Lung (tissue), 12 donors: Measurements from ENCODE around the gene SIL1. TPM values are rescaled to one million over a fixed set of nuclear protein-coding genes. Genes with fewer than 3 reads are reported as not detected.
"Not testable (repeated sequence)": the region's sequence is repeated elsewhere in the genome, so short reads cannot be mapped to it uniquely, and the experiment has no call there.

ENCODE experiments used
- ATAC-seq: fragments of 200-7000 bp; cut with Tn5 transposase; one replicate; pipeline ENCODE4 v1.9.1; 2020; ENCODE audit warnings: moderate number of reproducible peaks; ENCODE audit not compliant: insufficient read depth, low FRiP score
- DNase-seq, 3 donors: peaks; one replicate each; pipeline ENCODE4 v3.0.0-alpha.2; 2013 to 2017
- H3K27ac ChIP-seq, 2 donors: one replicate each; pipeline ENCODE4 v1.5.1; 2013; ENCODE audit warnings: mild to moderate bottlenecking in 2 of 2, moderate library complexity in 2 of 2, control low read depth in 1 of 2, inconsistent platforms in 1 of 2, low read depth in 1 of 2, low read length in 1 of 2
- H3K27me3 ChIP-seq, 3 donors: one replicate each; pipeline ENCODE4 v1.5.1; 2013; ENCODE audit warnings: low read length in 2 of 3; ENCODE audit not compliant: control insufficient read depth in 3 of 3, insufficient read depth in 3 of 3
- H3K36me3 ChIP-seq, 4 donors: one replicate each; pipeline ENCODE4 v1.5.1; 2013; ENCODE audit warnings: low read length in 4 of 4, mild to moderate bottlenecking in 1 of 4, moderate library complexity in 1 of 4; ENCODE audit not compliant: control insufficient read depth in 4 of 4, insufficient read depth in 4 of 4
- H3K4me1 ChIP-seq, 5 donors: one replicate each; pipeline ENCODE4 v1.5.1; 2013; ENCODE audit warnings: low read length in 5 of 5, mild to moderate bottlenecking in 2 of 5, moderate library complexity in 1 of 5; ENCODE audit not compliant: control insufficient read depth in 5 of 5, insufficient read depth in 5 of 5
- H3K4me3 ChIP-seq: one replicate; pipeline ENCODE4 v1.5.1; 2013; ENCODE audit warnings: mild to moderate bottlenecking, control low read depth, moderate library complexity
- H3K9ac ChIP-seq, 2 donors: one replicate each; pipeline ENCODE4 v1.5.1; 2013; ENCODE audit warnings: low read length in 2 of 2, control low read depth in 1 of 2; ENCODE audit not compliant: insufficient read depth in 1 of 2
- H3K9me3 ChIP-seq, 4 donors: one replicate each; pipeline ENCODE4 v1.5.1; 2013; ENCODE audit warnings: low read length in 3 of 4, mild to moderate bottlenecking in 1 of 4, moderate library complexity in 1 of 4; ENCODE audit not compliant: control insufficient read depth in 4 of 4, insufficient read depth in 3 of 4
- CTCF ChIP-seq: IDR thresholded peaks from 2 replicates; pipeline ENCODE4 v1.5.1; 2012; ENCODE audit warnings: mild to moderate bottlenecking; ENCODE audit errors: control extremely low read depth, extremely low read depth
- WGBS, 2 donors: extraction: QIAGEN DNeasy Blood & Tissue Kit; methylation state at CpG; one replicate each; pipeline ENCODE4 v1.1.7; 2013; 5-methylcytosine and 5-hydroxymethylcytosine counted together
- polyA plus RNA-seq, 2 donors: library from polyadenylated mRNA; stranded (reverse); fragments of 200-250 nt; gene quantifications; one replicate each; pipeline ENCODE4 v1.2.1, GENCODE V29; 2013
- total RNA-seq, 2 donors: library from RNA; depleted of rRNA in 1 of 2; stranded (reverse); fragments of >200 nt in 1 of 2; gene quantifications; one replicate each; pipeline ENCODE4 v1.2.1, GENCODE V29; 2014 to 2021
- donor health status: control.
- donor health status: control.
- donor health status: Bipolar disorder and iron deficiency.
- donor health status: healthy.
- donor health status: DM: yes; HTN: yes; CAD: no.

SIL1 gene
- total and polyA plus RNA-seq, 4 donors, result 38.5 to 109 (median 78.4) TPM

GRCh38 chr5:139181835-139182452, 16.2 kb downstream of the SIL1 start:
- no peak overlapping the region for H3K27ac ChIP-seq
- peaks cover 0 to 3% (median under 1%) of the 10 kb centered on the region in 4 donors for H3K36me3 ChIP-seq
- no peaks in the 10 kb centered on the region for H3K9me3 ChIP-seq
- DNase-seq (no peak), ATAC-seq (peak; percentile 36)
- H3K4me3 ChIP-seq, result no peak overlapping the region
- peaks cover 22 to 63% (median 32%) of the 10 kb centered on the region in 5 donors for H3K4me1 ChIP-seq
- TF ChIP-seq CTCF, result no peak
- 62 to 71% methylated on average over 8 of the region's 8 CpGs for WGBS, 2 donors
- H3K9ac ChIP-seq, result no peak overlapping the region
- H3K27me3 ChIP-seq, result no peaks in the 10 kb centered on the region

GRCh38 chr5:139181322-139181730, 16.8 kb downstream of the SIL1 start:
- ATAC-seq (no peak), DNase-seq (peak in 1 of 3 donors; percentile 41)
- no peak overlapping the region for H3K9ac ChIP-seq
- H3K4me3 ChIP-seq, result no peak overlapping the region
- TF ChIP-seq CTCF, result no peak
- no peaks in the 10 kb centered on the region for H3K27me3 ChIP-seq
- peaks cover 20 to 63% (median 28%) of the 10 kb centered on the region in 5 donors for H3K4me1 ChIP-seq
- no peak overlapping the region for H3K27ac ChIP-seq
- no peaks in the 10 kb centered on the region for H3K9me3 ChIP-seq
- H3K36me3 ChIP-seq, result peaks cover 0 to 2% (median 0%) of the 10 kb centered on the region in 4 donors
- 67 to 82% methylated on average over 2 of the region's 2 CpGs for WGBS, 2 donors

DNA sequence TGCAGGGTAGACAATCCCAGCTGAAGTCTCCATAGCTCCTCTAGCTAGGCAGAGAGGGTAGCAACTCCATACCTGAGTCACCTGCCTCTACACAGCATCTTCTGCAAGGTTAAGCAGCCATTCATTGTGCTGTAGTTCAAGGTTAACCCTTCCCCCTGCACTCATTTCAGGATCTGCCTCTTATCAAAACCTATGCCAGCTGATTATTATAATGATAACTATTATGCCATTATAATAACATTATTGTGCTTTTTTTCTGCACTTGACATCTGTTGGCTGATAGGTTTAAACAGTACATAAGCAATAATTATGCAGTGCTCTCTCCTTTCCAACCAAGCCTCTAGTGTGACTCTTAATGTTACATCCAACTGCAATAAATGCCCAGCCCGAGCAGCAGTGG, 17.3 kb downstream of the SIL1 start:
- H3K9me3 ChIP-seq, result no peaks in the 10 kb centered on the region
- TF ChIP-seq CTCF, result no peak
- H3K27me3 ChIP-seq, result no peaks in the 10 kb centered on the region
- no peak overlapping the region for H3K4me3 ChIP-seq
- WGBS, 2 donors, result 63 to 88% methylated on average over 1 of the region's 1 CpG
- peaks cover 0 to 2% (median 0%) of the 10 kb centered on the region in 4 donors for H3K36me3 ChIP-seq
- no peak overlapping the region for H3K9ac ChIP-seq
- DNase-seq, result no peak
- H3K4me1 ChIP-seq, result peaks cover 20 to 60% (median 28%) of the 10 kb centered on the region in 5 donors
- ATAC-seq, result no peak
- no peak overlapping the region for H3K27ac ChIP-seq

GRCh38 chr5:139179778-139180513, 18.2 kb downstream of the SIL1 start:
- not testable (repeated sequence) for ATAC-seq, DNase-seq, H3K9ac ChIP-seq, H3K36me3 ChIP-seq, H3K27me3 ChIP-seq, H3K9me3 ChIP-seq, H3K4me3 ChIP-seq
- H3K27ac ChIP-seq, result peak overlapping the region in 1 of 2 donors; percentile 71
- peaks cover 20 to 50% (median 28%) of the 10 kb centered on the region in 5 donors for H3K4me1 ChIP-seq
- WGBS, 2 donors, result 69 to 85% methylated on average over 8 of the region's 8 CpGs
